Fibroblast of upper back skin (primary cell): Measurements from ENCODE around the gene ADAM15.
A peak's percentile ranks its signal among the peaks of the same experiment; 100 is the strongest.

ENCODE experiments used
- DNase-seq: peaks from one replicate; pipeline ENCODE4 v3.0.0-alpha.2; 2013

ADAM15 gene

DNA sequence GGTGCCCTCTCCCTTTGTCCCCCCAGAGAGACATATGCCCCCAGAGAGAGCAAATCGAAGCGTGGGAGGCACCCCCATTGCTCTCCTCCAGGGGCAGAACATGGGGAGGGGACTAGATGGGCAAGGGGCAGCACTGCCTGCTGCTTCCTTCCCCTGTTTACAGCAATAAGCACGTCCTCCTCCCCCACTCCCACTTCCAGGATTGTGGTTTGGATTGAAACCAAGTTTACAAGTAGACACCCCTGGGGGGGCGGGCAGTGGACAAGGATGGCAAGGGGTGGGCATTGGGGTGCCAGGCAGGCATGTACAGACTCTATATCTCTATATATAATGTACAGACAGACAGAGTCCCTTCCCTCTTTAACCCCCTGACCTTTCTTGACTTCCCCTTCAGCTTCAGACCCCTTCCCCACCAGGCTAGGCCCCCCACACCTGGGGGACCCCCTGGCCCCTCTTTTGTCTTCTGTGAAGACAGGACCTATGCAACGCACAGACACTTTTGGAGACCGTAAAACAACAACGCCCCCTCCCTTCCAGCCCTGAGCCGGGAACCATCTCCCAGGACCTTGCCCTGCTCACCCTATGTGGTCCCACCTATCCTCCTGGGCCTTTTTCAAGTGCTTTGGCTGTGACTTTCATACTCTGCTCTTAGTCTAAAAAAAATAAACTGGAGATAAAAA lies 35.9 kb downstream of the ADAM15 start:
- DNase-seq = no peak

DNA sequence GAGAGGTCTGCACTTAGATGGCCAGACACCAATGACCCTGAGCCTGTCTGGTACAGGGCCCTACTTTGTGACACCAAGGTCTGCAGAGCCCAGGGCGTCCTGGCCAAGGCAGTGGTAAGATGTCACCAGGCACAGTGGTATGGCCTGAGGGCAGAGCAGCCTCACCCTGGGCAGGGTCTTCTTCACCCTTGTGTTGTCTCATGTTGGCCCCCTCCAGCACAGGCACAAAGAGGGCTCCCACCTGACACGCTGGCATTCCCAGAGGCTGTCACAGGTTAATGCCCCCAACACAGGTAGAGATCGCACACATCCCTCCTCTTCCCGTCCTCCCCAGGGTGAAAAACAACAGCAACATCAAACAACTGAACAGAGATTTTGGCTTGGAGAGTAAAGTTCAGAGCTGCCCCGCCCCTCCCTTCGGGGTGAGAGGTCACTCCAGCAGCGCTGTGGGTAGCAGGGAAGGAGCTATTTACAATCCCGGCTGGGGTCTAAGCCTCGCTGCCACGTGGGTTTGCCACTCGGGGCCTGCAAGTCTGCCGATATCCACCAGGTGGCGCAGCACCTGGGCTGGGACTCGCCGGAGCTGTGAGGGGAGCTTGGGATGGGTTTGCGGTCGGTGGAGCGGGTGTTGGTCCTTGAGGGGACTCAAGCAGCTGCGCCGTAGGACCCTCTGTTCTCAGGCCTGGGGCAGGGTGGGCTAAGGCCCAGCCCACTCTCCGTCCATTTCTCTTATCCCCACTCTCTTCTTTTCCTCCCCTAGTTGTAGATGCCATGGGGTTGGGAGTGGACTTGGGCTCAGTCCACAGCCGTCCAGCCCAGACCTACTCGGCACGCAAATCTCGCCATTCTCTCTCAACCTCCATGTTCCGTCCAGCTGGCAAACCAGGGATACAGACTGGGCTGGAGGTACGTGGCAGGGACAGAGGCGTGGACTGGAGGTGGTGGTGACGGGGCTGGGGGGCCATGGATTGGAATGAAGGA lies 40.2 kb downstream of the ADAM15 start:
- peak; percentile 68 for DNase-seq

DNA sequence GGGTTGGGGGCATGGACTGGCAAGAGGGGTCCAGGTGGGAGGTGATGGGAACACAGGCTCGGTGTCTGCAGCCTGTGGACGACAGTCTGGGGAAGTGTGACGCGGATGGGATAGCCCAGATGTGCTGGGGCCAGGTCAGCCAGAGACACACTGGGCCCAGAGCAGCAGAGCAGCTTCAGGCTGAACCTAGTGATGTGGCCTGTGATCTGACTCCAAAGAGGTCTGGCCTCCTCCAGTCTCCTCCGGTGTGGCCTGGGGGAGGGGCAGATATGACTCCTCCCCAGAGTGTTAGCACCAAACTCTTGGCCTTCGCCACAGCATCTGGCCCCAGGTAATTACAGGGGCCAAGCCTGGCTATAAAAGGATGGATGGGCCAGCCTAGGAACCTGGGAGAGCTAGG lies 41.0 kb downstream of the ADAM15 start:
- DNase-seq = no peak

DNA sequence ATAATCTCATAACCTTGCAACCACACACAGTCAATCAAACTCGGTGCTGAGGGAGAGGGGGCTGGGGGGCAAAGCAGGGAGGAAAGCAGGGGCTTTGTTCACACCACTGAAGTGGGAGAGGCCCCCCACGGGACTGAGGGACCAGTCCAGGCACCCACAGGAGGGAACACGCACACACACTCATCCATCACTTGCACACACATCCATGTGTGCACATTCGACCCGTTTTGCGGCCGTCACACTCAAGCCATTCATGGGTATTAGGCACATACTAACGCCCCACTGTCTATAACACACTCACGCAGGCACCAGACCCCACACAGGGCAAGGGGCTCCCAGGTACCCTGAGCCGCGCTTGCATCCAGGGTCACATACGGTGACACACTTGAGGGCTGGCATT lies 41.5 kb downstream of the ADAM15 start:
- DNase-seq = no peak

DNA sequence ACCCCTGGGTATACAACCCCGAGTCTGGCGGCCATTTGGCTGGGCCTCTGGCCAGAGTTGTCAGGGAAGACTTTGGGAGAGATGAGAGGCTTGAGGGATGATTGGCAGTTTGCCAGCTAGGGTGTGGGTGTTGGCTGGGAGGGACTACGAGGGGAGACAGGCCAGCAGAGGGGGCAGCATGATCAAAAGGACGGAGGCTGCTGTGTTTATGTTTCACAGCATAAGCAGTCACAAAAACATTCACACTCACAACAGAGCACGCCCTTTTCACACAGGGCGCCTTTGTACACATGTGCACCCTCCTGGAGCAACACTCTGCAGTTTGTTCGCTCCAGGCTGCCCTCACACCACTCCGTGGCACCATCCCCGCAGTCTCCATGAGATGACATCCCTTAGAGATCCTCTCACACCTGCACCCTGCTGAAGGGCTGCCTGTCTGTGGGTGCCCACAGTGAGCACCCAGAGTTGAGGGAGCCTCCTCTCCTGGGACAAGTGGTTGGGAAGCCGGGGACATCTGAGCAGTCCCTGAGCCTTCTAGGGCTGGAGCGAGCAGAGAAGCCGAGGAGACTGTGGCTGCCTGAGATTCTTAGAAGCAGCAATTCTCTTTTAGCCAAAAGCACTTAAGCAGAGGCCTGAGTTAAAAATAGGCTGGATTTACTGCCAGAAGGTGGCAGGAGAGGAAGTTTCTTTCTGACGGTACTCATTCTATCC lies 43.0 kb downstream of the ADAM15 start:
- peak; percentile 36 for DNase-seq

DNA sequence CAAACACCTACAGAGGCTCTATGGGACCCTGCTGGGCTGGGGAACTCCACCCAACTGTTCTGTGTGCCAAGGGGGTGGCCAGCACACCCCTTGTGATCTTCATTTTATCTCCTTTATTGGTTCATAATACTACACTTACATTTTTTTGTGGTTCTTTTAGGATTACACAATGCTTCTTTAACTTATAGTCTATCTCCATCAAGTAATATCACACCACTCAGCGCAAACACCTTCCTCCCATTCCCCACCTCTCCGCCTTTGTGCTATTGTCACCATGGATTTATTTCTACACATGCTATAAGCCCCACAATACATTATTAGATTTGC lies 43.5 kb downstream of the ADAM15 start:
- no peak for DNase-seq

DNA sequence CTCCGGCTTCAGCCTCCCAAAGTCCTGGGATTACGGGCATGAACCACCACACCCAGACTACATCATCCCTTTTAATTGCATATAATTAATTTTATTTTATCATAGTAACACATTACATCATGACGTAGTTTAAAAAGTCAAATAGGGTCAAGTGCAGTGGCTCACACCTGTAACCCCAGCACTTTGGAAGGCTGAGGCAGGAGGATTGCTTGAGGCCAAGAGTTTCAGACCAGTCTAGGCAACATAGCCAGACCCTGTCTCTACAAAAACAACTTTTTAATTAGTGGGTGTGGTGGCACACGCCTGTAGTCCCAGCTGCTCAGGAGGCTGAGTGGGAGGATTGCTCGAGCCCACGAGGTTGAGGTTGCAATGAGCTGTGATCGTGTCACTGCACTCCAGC lies 48.2 kb downstream of the ADAM15 start:
- no peak for DNase-seq

DNA sequence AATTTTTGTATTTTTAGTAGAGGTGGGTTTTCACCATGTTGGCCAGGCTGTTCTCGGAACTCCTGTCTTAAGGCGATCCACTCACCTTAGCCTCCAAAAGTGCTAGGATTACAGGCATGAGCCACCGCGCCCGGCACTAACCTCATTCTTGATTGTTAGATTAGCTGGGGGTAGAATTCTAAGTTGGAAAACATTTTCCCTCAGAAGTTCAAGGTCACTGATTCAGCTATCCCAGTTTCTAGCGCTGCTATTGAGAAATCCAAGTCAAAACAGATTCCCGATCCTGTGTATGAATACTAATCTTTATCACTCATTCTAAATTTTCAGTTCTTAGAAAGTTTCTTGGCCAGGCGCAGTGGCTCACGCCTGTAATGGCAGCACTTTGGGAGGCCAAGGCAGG lies 52.2 kb downstream of the ADAM15 start:
- DNase-seq = no peak

DNA sequence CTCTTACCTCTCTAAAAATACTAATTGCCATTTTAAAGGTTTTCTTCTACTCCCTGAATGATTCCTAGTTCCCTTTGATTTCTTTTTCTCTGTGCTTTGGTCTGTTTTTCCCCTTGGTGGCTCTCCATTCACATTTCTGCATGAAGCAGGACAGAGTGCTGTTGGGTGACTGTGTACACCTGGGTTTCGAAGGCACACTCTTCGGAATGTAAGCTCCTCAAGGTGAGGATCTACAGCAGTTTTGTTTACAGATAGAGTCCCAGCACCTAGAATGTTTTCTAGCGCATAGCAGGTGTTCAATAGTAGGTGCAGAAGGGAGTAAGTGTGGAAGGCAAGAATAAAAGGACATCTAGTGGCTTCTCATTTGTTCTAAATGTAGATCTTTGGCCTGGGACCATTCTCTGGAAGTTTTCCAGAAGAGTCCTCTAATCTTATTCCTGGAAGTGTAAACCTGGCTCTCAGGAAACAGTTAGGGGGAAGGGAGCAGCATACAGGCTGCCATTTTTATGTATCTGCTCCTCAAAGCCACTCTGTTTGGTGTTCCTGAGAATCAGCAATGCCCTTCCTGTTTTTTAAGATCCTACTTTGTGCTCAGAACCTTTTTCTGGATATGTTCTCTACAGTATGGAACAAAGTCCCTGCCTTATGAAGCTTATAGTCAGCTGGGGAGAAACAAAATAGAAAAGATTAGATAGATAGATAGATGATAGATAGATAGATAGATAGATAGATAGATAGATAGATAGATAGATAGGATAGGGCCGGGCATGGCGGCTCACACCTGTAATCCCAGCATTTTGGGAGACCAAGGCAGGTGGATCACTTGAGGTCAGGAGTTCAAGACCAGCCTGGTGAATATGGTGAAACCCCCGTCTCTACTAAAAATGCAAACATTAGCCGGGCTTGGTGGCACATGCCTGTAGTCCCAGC lies 53.8 kb downstream of the ADAM15 start:
- no peak for DNase-seq

DNA sequence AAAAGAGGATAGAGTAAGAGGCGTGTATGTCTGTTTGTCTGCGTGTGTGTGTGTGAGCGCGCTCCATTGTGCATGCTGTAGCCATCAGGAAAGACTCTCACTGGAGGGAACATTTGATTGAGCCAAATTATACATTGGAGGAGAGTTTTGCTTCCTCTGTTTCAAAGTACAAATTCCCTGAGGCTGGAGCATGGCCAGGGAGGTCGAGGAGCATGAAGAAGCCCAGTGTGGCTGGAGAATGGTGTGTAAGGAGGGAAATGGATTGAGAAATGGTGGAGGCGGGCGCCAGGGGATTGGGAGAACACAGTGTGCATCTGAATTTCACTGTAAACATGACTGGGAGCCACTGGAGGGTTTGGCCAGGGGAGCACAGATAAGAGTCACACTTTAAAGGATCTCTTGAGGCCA lies 54.5 kb downstream of the ADAM15 start:
- DNase-seq = no peak

DNA sequence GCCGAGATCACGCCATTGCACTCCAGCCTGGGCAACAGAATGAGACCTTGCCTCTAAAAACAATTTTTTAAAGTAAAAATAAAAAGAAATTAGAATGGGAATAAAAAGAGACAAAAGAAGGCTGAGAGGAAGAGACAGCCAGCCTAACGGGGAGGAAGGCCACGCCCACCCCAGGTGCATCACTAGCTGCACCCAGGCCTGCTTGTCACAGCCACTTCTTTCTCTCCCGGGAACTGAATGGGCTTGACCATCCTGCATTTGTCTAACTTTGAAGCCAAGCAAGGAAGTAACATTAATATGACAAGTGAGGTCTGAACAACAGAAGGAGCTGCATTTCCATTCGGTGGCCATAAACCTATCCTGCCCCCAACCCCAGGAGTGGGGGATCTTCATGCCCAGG lies 55.7 kb downstream of the ADAM15 start:
- no peak for DNase-seq

DNA sequence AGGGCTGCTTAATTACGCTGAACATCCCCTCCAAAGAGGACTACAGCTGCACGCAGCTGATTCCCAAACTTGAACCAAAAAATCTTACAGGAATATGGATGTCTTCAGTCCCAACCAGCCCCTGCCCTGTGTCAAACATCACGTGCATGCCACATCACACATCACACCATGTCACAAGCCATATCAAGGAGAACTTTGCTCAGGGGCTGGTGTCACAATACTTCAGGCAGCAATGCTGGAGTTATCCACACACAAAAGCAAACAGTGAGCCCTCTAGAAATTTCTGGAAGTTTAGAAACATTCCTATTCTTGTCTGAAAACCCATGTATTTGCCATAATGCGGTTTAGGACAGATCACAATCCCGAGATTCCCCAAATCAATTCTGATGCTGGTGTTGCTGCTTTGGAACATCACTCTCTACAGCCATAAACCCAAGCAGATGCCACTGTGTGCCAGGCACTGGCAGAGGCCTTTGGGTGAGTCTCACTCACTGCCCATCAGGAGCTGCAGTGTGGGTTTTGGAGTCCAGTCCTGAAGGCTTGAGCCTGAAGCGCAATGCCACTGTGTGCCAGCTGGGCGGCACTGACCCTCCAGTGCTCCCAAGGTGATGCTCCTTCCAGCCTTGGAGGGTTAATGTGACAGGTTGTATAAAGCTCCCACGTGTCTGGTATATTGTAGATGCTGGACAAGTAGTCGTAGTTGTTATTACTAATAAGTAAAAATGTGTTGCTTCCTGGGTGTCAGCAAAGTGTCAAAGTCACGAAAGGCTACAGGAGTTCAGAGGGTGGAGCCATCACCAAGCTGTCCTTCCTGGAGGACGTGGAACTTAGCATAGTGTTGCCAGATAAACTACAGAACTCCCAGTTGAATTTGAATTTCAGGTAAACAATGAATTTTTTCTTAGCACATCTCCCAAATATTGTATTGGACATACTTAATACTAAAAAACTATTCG lies 56.5 kb downstream of the ADAM15 start:
- DNase-seq = no peak

DNA sequence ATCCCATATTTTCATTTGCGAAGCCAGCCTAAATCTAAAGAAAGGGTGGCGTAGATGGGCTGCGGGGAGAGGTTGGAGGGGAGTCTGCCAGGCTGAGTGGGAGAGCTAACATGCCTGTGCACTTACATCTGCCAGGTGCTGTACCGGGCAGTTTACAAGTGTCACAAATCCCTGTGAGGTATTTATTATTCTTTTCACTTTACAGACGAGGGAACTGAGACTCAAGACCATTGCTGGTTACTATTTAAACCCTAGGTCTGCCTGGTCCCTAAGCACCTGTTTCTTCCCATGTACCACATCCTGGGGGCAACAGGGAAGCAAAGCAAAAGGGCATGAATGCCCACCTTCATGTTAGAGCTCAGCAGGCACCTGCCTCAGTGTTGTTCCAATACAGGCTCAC lies 57.2 kb downstream of the ADAM15 start:
- DNase-seq = no peak

DNA sequence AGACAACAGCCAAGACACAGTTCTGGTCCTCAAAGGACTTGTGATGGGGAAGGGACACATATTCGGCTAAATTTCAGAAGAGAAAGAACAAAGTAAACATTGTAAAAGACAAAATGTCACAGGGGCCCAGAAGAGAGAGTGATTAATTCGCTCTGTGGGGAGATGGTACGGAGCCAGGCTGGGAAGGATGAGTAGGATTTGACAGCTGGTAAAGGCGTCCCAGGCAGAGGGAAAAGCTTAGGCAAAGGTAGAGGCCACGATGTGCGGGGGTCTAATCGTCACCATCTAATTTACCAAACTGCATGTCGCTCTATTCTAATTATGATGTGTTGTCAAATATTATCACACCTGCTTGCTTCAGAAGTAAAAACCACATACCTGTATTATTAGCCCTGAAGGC lies 59.3 kb downstream of the ADAM15 start:
- DNase-seq = no peak

DNA sequence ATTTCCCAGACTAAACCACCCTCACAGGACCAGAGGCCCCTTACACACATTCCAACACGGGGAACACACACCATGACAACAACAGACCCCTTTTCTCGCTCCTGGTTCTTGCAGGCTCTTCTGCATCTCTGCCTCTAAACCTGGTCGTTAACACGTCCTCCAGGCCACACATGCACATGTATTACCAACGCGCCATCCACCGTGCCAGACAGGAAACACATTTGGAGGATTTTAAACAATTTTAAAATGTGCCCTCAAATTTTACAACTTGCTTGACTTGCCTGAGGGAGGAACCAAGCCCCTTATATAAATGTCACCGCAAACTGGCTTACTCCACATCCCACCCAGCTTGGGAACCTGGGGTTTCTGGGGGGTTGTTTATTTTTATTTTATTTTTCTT lies 59.7 kb downstream of the ADAM15 start:
- no peak for DNase-seq
